Measurements from ENCODE around the gene TNFRSF19. TPM values are rescaled to one million over a fixed set of nuclear protein-coding genes. Genes with fewer than 3 reads are reported as not detected.
A peak's percentile ranks its signal among the peaks of the same experiment; 100 is the strongest.

The TNFRSF19 gene
- total RNA-seq, 2 donors from 2014 or later = 0.28 TPM; not detected in 1

GRCh38 chr13:23678795-23679194 is 108.6 kb downstream of the TNFRSF19 start:
- no peak overlapping the region for H3K4me3 Mint-ChIP-seq
- no peak for ATAC-seq (replicated peaks)
- no peaks in the 10 kb centered on the region for H3K36me3 Mint-ChIP-seq (ENCODE audit: low read depth)
- H3K27me3 Mint-ChIP-seq = peaks cover 6% of the 10 kb centered on the region
- peaks cover 6% of the 10 kb centered on the region for H3K4me1 Mint-ChIP-seq
- H3K27ac Mint-ChIP-seq = no peak overlapping the region
- H3K9me3 Mint-ChIP-seq = no peaks in the 10 kb centered on the region

GRCh38 chr13:23679220-23679619 is 109.0 kb downstream of the TNFRSF19 start:
- Mint-ChIP-seq H3K4me1 (peaks cover 6% of the 10 kb centered on the region), H3K36me3 (ENCODE audit: low read depth) (no peaks in the 10 kb centered on the region), H3K9me3 (no peaks in the 10 kb centered on the region), H3K27ac (peak overlapping the region; percentile 4), H3K4me3 (no peak overlapping the region), H3K27me3 (peaks cover 6% of the 10 kb centered on the region)
- ATAC-seq (replicated peaks) = peak; percentile 66

GRCh38 chr13:23680845-23681669 is 110.8 kb downstream of the TNFRSF19 start:
- no peak overlapping the region for H3K27ac Mint-ChIP-seq

DNA sequence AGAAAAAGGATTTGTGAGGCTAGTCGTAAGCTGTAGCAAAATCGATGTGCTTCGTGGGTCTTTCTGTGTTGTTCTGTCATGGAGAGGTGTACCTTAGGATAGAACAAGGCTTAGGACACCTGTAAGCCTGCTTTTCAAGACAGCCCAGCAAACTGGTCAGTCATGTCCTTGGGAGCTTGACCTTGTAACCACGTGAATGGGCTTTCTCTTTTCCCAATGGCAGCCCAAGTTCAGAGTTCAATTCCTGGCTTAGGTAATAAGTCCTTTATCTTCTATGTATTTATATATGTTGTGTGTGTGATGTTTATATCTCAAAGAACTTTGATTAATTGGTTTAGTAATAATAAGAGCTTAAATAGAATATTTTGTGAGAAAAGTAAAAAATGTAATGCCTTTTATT is 112.9 kb downstream of the TNFRSF19 start:
- Mint-ChIP-seq H3K9me3 (peaks cover 4% of the 10 kb centered on the region), H3K4me1 (peaks cover 6% of the 10 kb centered on the region), H3K36me3 (ENCODE audit: low read depth) (no peaks in the 10 kb centered on the region), H3K4me3 (no peak overlapping the region), H3K27ac (no peak overlapping the region), H3K27me3 (no peaks in the 10 kb centered on the region)
- ATAC-seq (replicated peaks) = no peak

More at GRCh38 chr13:23680845-23681669, 110.8 kb downstream of the TNFRSF19 start:
- peaks cover 6% of the 10 kb centered on the region for H3K4me1 Mint-ChIP-seq
- no peak for ATAC-seq (replicated peaks)
- H3K27me3 Mint-ChIP-seq = peaks cover 6% of the 10 kb centered on the region
- no peaks in the 10 kb centered on the region for H3K36me3 Mint-ChIP-seq (ENCODE audit: low read depth)
- H3K4me3 Mint-ChIP-seq = no peak overlapping the region
- H3K9me3 Mint-ChIP-seq = peaks cover 4% of the 10 kb centered on the region

- Mint-ChIP-seq H3K9me3 (peaks cover 4% of the 10 kb centered on the region), H3K4me1 (no peaks in the 10 kb centered on the region), H3K27ac (no peak overlapping the region), H3K36me3 (ENCODE audit: low read depth) (no peaks in the 10 kb centered on the region), H3K4me3 (no peak overlapping the region), H3K27me3 (no peaks in the 10 kb centered on the region)
- ATAC-seq (replicated peaks) = no peak
These were observed 114.4 kb downstream of the TNFRSF19 start for GRCh38 chr13:23684647-23685046.

DNA sequence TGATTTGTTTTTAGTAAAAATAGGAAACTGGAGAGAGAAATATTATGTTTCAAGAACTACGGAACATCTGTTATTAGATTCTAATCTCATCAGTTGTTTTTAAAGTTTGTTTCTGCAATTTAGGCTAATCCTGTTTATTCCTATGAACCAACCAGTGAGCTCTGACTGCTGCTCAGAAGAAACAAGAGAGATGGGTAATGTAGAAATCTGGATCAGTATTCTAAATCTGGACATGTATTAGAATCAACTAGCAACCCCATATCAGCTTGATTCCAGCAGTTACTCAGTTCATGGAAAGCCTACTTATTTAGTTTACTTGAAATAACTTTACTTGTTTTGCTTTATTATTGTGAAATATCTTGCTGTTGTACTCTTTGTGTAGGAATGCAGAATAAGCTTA is 115.2 kb downstream of the TNFRSF19 start:
- H3K36me3 Mint-ChIP-seq (ENCODE audit: low read depth) = no peaks in the 10 kb centered on the region
- H3K4me1 Mint-ChIP-seq = no peaks in the 10 kb centered on the region
- peaks cover 4% of the 10 kb centered on the region for H3K9me3 Mint-ChIP-seq
- no peak overlapping the region for H3K4me3 Mint-ChIP-seq
- no peak for ATAC-seq (replicated peaks)
- H3K27ac Mint-ChIP-seq = no peak overlapping the region
- no peaks in the 10 kb centered on the region for H3K27me3 Mint-ChIP-seq

GRCh38 chr13:23686948-23687347 is 116.7 kb downstream of the TNFRSF19 start:
- ATAC-seq (replicated peaks) = no peak
- Mint-ChIP-seq H3K27ac (no peak overlapping the region), H3K4me1 (no peaks in the 10 kb centered on the region), H3K36me3 (ENCODE audit: low read depth) (no peaks in the 10 kb centered on the region), H3K4me3 (no peak overlapping the region), H3K27me3 (no peaks in the 10 kb centered on the region), H3K9me3 (peaks cover 4% of the 10 kb centered on the region)

DNA sequence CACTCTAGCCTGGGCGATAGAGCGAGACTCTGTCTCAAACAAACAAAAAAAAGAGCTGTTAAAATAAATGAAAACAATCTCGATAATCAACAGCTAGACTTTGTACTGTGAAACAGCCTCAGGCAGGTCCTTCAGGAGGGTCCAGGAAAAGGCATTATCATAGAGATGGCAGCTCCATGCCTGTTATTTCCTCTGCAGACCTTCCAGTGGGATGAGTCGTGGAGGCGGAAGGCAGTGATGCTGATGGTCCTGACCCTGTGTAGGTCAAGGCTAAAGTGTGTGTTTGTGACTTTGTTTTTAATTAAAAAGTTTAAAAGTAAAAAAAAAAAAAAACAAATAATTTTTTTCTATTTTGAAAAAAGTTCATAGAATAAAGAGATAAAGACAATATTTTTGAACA is 117.4 kb downstream of the TNFRSF19 start:
- H3K27me3 Mint-ChIP-seq = no peaks in the 10 kb centered on the region

DNA sequence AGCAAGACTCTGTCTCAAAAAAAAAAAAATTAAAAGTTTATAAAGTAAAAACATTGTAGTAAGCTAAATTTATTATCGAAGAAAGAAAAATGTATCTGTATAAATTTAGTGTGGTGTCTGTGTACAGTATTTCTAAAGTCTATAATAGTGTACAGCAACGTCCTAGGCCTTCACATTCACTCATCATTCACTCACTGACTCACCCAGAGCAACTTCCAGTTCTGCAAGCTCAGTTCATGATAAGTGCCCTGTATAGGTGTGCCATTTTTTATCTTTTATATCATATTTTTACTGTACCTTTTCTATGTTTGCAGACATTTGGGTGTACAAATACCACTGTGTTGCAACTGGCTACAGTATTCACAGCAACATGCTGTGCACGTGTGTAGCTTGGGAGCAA is 118.1 kb downstream of the TNFRSF19 start:
- H3K27ac Mint-ChIP-seq = no peak overlapping the region
- peaks cover 4% of the 10 kb centered on the region for H3K9me3 Mint-ChIP-seq
- H3K4me3 Mint-ChIP-seq = no peak overlapping the region
- ATAC-seq (replicated peaks) = no peak
- H3K4me1 Mint-ChIP-seq = no peaks in the 10 kb centered on the region
- H3K27me3 Mint-ChIP-seq = no peaks in the 10 kb centered on the region
- no peaks in the 10 kb centered on the region for H3K36me3 Mint-ChIP-seq (ENCODE audit: low read depth)

More for the DNA sequence above, 117.4 kb downstream of the TNFRSF19 start:
- Mint-ChIP-seq H3K27ac (no peak overlapping the region), H3K4me1 (no peaks in the 10 kb centered on the region), H3K4me3 (no peak overlapping the region), H3K36me3 (ENCODE audit: low read depth) (no peaks in the 10 kb centered on the region), H3K9me3 (peaks cover 4% of the 10 kb centered on the region)
- ATAC-seq (replicated peaks) = no peak

DNA sequence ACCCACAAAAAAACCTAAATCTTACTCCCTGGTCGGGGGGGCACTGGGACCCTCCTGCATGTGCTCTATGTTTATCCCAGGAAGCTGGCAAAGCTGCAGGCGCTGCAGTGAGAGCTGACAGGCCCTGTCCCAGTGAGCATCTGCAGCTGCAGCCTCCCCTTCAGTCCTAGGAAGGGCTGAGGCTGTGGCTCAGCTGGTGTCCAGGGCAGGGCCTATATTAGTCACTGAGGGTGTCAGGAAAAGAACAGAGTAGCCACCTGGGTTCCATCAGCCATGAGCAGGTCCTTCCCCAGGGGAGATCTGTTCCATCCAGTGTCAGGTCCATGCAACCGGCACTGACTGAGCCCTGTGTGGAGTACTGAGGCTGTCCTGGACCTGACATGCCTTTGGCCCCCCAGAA is 120.5 kb downstream of the TNFRSF19 start:
- no peak for ATAC-seq (replicated peaks)
- no peaks in the 10 kb centered on the region for H3K4me1 Mint-ChIP-seq
- H3K27me3 Mint-ChIP-seq = no peaks in the 10 kb centered on the region

GRCh38 chr13:23692816-23693215 is 122.6 kb downstream of the TNFRSF19 start:
- H3K27ac Mint-ChIP-seq = no peak overlapping the region
- no peak overlapping the region for H3K4me3 Mint-ChIP-seq
- H3K4me1 Mint-ChIP-seq = peaks cover 13% of the 10 kb centered on the region
- H3K27me3 Mint-ChIP-seq = no peaks in the 10 kb centered on the region
- no peak for ATAC-seq (replicated peaks)
- H3K36me3 Mint-ChIP-seq (ENCODE audit: low read depth) = no peaks in the 10 kb centered on the region
- no peaks in the 10 kb centered on the region for H3K9me3 Mint-ChIP-seq

More for the DNA sequence above, 120.5 kb downstream of the TNFRSF19 start:
- Mint-ChIP-seq H3K27ac (no peak overlapping the region), H3K4me3 (no peak overlapping the region), H3K36me3 (ENCODE audit: low read depth) (no peaks in the 10 kb centered on the region), H3K9me3 (peaks cover 3% of the 10 kb centered on the region)

GRCh38 chr13:23695196-23695595 is 125.0 kb downstream of the TNFRSF19 start:
- H3K4me3 Mint-ChIP-seq = peak overlapping the region; percentile 35
- ATAC-seq (replicated peaks) = no peak
- no peak overlapping the region for H3K27ac Mint-ChIP-seq

GRCh38 chr13:23695711-23696464 is 125.7 kb downstream of the TNFRSF19 start:
- Mint-ChIP-seq H3K4me1 (peaks cover 15% of the 10 kb centered on the region), H3K36me3 (ENCODE audit: low read depth) (no peaks in the 10 kb centered on the region), H3K4me3 (peak overlapping the region; percentile 78), H3K27ac (peak overlapping the region; percentile 93), H3K9me3 (no peaks in the 10 kb centered on the region), H3K27me3 (no peaks in the 10 kb centered on the region)
- peak; percentile 98 for ATAC-seq (replicated peaks)

More at GRCh38 chr13:23695196-23695595, 125.0 kb downstream of the TNFRSF19 start:
- peaks cover 15% of the 10 kb centered on the region for H3K4me1 Mint-ChIP-seq
- no peaks in the 10 kb centered on the region for H3K9me3 Mint-ChIP-seq
- no peaks in the 10 kb centered on the region for H3K27me3 Mint-ChIP-seq
- H3K36me3 Mint-ChIP-seq (ENCODE audit: low read depth) = no peaks in the 10 kb centered on the region

- Mint-ChIP-seq H3K4me3 (peak overlapping the region; percentile 78), H3K27ac (peak overlapping the region; percentile 93), H3K27me3 (no peaks in the 10 kb centered on the region), H3K4me1 (peaks cover 15% of the 10 kb centered on the region), H3K9me3 (no peaks in the 10 kb centered on the region), H3K36me3 (ENCODE audit: low read depth) (no peaks in the 10 kb centered on the region)
- no peak for ATAC-seq (replicated peaks)
These were observed 126.4 kb downstream of the TNFRSF19 start for GRCh38 chr13:23696610-23697009.
